ENCODE data around the gene TBC1D5. TPM values are rescaled to one million over a fixed set of nuclear protein-coding genes. Genes with fewer than 3 reads are reported as not detected.

Gene TBC1D5
- total RNA-seq, 1 donor from 2014 or later = 74.6 TPM

GRCh38 chr3:17772556-17772955 lies 30.1 kb upstream of the TBC1D5 start:
- H3K27me3 ChIP-seq = no peaks in the 10 kb centered on the region
- no peak overlapping the region for H3K27ac ChIP-seq
- TF ChIP-seq CTCF (IDR thresholded peaks at IDR 0.05) = no peak
- intact Hi-C loops (cut with DNase I) = no loop called here
- ATAC-seq (no peak), DNase-seq (no peak)
- H3K9me3 ChIP-seq = no peaks in the 10 kb centered on the region
- H3K4me3 ChIP-seq = no peak overlapping the region
- no peaks in the 10 kb centered on the region for H3K4me1 ChIP-seq
- no peaks in the 10 kb centered on the region for H3K36me3 ChIP-seq

- intact Hi-C loops (cut with DNase I) = no loop called here
- Histone ChIP-seq H3K27me3 (no peaks in the 10 kb centered on the region), H3K9me3 (no peaks in the 10 kb centered on the region), H3K4me3 (no peak overlapping the region), H3K4me1 (no peaks in the 10 kb centered on the region), H3K27ac (no peak overlapping the region), H3K36me3 (no peaks in the 10 kb centered on the region)
- no peak for TF ChIP-seq CTCF (IDR thresholded peaks at IDR 0.05)
- no peak for DNase-seq
- no peak for ATAC-seq
These were observed 29.0 kb upstream of the TBC1D5 start for GRCh38 chr3:17771177-17772017.

- no peaks in the 10 kb centered on the region for H3K4me1 ChIP-seq
- no peaks in the 10 kb centered on the region for H3K9me3 ChIP-seq
- TF ChIP-seq CTCF (IDR thresholded peaks at IDR 0.05) = no peak
- intact Hi-C loops (cut with DNase I) = no loop called here
- ATAC-seq (no peak), DNase-seq (no peak)
- no peak overlapping the region for H3K27ac ChIP-seq
- no peak overlapping the region for H3K4me3 ChIP-seq
- H3K36me3 ChIP-seq = no peaks in the 10 kb centered on the region
- no peaks in the 10 kb centered on the region for H3K27me3 ChIP-seq
These were observed 28.3 kb upstream of the TBC1D5 start for GRCh38 chr3:17770682-17771081.

- no peak for DNase-seq
- Histone ChIP-seq H3K27ac (no peak overlapping the region), H3K36me3 (no peaks in the 10 kb centered on the region), H3K9me3 (no peaks in the 10 kb centered on the region), H3K4me1 (no peaks in the 10 kb centered on the region), H3K27me3 (no peaks in the 10 kb centered on the region), H3K4me3 (no peak overlapping the region)
- TF ChIP-seq CTCF (IDR thresholded peaks at IDR 0.05) = no peak
- ATAC-seq = no peak
- intact Hi-C loops (cut with DNase I) = no loop called here
These were observed 23.5 kb upstream of the TBC1D5 start for GRCh38 chr3:17765819-17766472.

GRCh38 chr3:17761563-17761962 lies 19.1 kb upstream of the TBC1D5 start:
- DNase-seq = no peak
- intact Hi-C loops (cut with DNase I) = no loop called here

More at GRCh38 chr3:17761563-17761962, 19.1 kb upstream of the TBC1D5 start:
- H3K4me3 ChIP-seq = no peak overlapping the region
- no peaks in the 10 kb centered on the region for H3K27me3 ChIP-seq
- ATAC-seq = no peak
- H3K4me1 ChIP-seq = no peaks in the 10 kb centered on the region
- no peaks in the 10 kb centered on the region for H3K36me3 ChIP-seq
- no peak for TF ChIP-seq CTCF (IDR thresholded peaks at IDR 0.05)
- no peak overlapping the region for H3K27ac ChIP-seq
- no peaks in the 10 kb centered on the region for H3K9me3 ChIP-seq
